Pancreas (tissue), 10 donors: ENCODE measurements around the gene CDCA4. TPM values are rescaled to one million over a fixed set of nuclear protein-coding genes. Genes with fewer than 3 reads are reported as not detected.

ENCODE experiments used
- ATAC-seq, 4 donors: fragments of 200-7000 bp; cut with Tn5 transposase; one replicate each; pipeline versions ENCODE4 v1.8.0 to v1.9.1; 2020; ENCODE audit warnings: mild to moderate bottlenecking in 4 of 4, moderate library complexity in 4 of 4
- DNase-seq, 6 donors: peaks; one replicate each; pipeline ENCODE4 v3.0.0-alpha.2; 2020
- FAIRE-seq: peaks from 2 replicates; lab custom pipeline; 2012; peaks lifted over from hg19 to GRCh38; lab: Jason Lieb, UNC
- H3K27ac ChIP-seq, 4 donors: fragments of 200-600 bp; sonication (generic); 1 replicate in 3 of 4; 2 replicates in 1 of 4; pipeline versions ENCODE4 v1.5.0 to v1.8.0; 2020
- H3K27me3 ChIP-seq, 4 donors: fragments of 200-600 bp; one replicate each; pipeline ENCODE4 v1.8.0; 2021
- H3K36me3 ChIP-seq, 3 donors: fragments of 200-600 bp; sonication (generic) in 1 of 3; one replicate each; pipeline versions ENCODE4 v1.5.0 to v1.8.0; 2020 to 2021
- H3K4me1 ChIP-seq, 3 donors: fragments of 200-600 bp; one replicate each; pipeline ENCODE4 v1.8.0; 2021
- H3K4me3 ChIP-seq, 4 donors: fragments of 200-600 bp; sonication (generic) in 2 of 4; one replicate each; pipeline versions ENCODE4 v1.5.0 to v1.8.0; 2020 to 2021
- H3K9me3 ChIP-seq, 4 donors: fragments of 200-600 bp; one replicate each; pipeline ENCODE4 v1.8.0; 2021
- CTCF ChIP-seq, 4 donors: fragments of 200-600 bp; sonication (generic) in 3 of 4; IDR thresholded peaks; one replicate each; pipeline versions ENCODE4 v1.5.0 to v1.8.0; 2021; ENCODE audit warnings: antibody characterized with exemption in 4 of 4
- WGBS, 2 donors: extraction: QIAGEN DNeasy Blood & Tissue Kit; methylation state at CpG; one replicate each; pipeline ENCODE4 v1.1.7; 2013; 5-methylcytosine and 5-hydroxymethylcytosine counted together
- intact Hi-C, 3 donors: fragments of 100-400 bp; cut with DNase I; formaldehyde crosslinking; loops; one replicate each; pipeline versions ENCODE4 v1.11.1 to v1.14.2; 2022
- polyA plus RNA-seq, 2 donors: library from polyadenylated mRNA; stranded (reverse); fragments of 200-250 nt; gene quantifications; one replicate each; pipeline ENCODE4 v1.2.3, GENCODE V29; 2013
- total RNA-seq, 6 donors: library from RNA; stranded (reverse); fragmentation: NEBNext Ultra II Directional in 4 of 6; extraction: Animal tissue kit (Norgen Biotek cat#: 25700) in 4 of 6; gene quantifications; one replicate each; pipeline versions ENCODE4 v1.2.1 to v1.2.4, GENCODE V29; 2021 to 2023
- donor health status: healthy with polysubstance abuse.
- donor health status: DM: no; HTN: no; CAD: no; lungs with moderate emphysema.
- donor health status: DM: no; HTN: no; CAD: no.
- donor health status: control.
- donor health status: control.
- donor health status: Bipolar disorder and iron deficiency.
- donor health status: DM: yes; HTN: yes; CAD: no.
- donor health status: DM: no; HTN: no; CAD: no.
- donor health status: DM: no; HTN: no; CAD: no.
- donor health status: DM: yes; HTN: yes; CAD: no.

CDCA4 gene
- total and polyA plus RNA-seq, 8 donors, result 1.2 to 3.5 (median 2.7) TPM

- DNase-seq (no peak), FAIRE-seq (no peak), ATAC-seq (no peak)
- intact Hi-C loops, result no loop called here
- H3K27me3 ChIP-seq, result no peaks in the 10 kb centered on the region
- no peak overlapping the region for H3K4me3 ChIP-seq
- no peak for TF ChIP-seq CTCF (IDR thresholded peaks at IDR 0.05)
- no peak overlapping the region for H3K27ac ChIP-seq
- 88 to 95% methylated on average over 9 to 12 of the region's 12 CpGs for WGBS, 2 donors
- H3K36me3 ChIP-seq, result no peaks in the 10 kb centered on the region
- no peaks in the 10 kb centered on the region for H3K4me1 ChIP-seq
- no peaks in the 10 kb centered on the region for H3K9me3 ChIP-seq
Observed at GRCh38 chr14:105067969-105068301, 47.1 kb upstream of the CDCA4 start.

- WGBS, 2 donors, result 76 to 83% methylated on average over 18 of the region's 18 CpGs
- H3K9me3 ChIP-seq, result no peaks in the 10 kb centered on the region
- TF ChIP-seq CTCF (IDR thresholded peaks at IDR 0.05), result no peak
- FAIRE-seq (no peak), DNase-seq (no peak), ATAC-seq (no peak)
- no peaks in the 10 kb centered on the region for H3K36me3 ChIP-seq
- intact Hi-C loops, result no loop called here
- H3K4me3 ChIP-seq, result no peak overlapping the region
- H3K27me3 ChIP-seq, result no peaks in the 10 kb centered on the region
- H3K4me1 ChIP-seq, result no peaks in the 10 kb centered on the region
- no peak overlapping the region for H3K27ac ChIP-seq
Observed at GRCh38 chr14:105067140-105067968, 46.5 kb upstream of the CDCA4 start.

GRCh38 chr14:105066240-105067071 is 45.6 kb upstream of the CDCA4 start:
- DNase-seq (peak in 2 of 6 donors; percentile 12 to 52), ATAC-seq (no peak), FAIRE-seq (no peak)
- Histone ChIP-seq H3K27me3 (no peaks in the 10 kb centered on the region), H3K4me3 (no peak overlapping the region), H3K36me3 (no peaks in the 10 kb centered on the region), H3K4me1 (no peaks in the 10 kb centered on the region), H3K27ac (no peak overlapping the region), H3K9me3 (no peaks in the 10 kb centered on the region)
- no peak for TF ChIP-seq CTCF (IDR thresholded peaks at IDR 0.05)
- WGBS, 2 donors, result 80 to 90% methylated on average over 27 to 28 of the region's 28 CpGs
- intact Hi-C loops, result no loop called here

GRCh38 chr14:105065280-105066228 is 44.7 kb upstream of the CDCA4 start, which contains the start of gene GPR132:
Gene GPR132, minus strand, starts transcription at chr14:105065430. Its CDS starts 10,010 bp downstream, at chr14:105055420.
- 73 to 79% methylated on average over 20 to 22 of the region's 22 CpGs for WGBS, 2 donors
- Histone ChIP-seq H3K9me3 (no peaks in the 10 kb centered on the region), H3K4me1 (no peaks in the 10 kb centered on the region), H3K36me3 (no peaks in the 10 kb centered on the region), H3K27ac (peak within 1 kb of the TSS in 2 of 4 donors; percentile 36 to 44), H3K4me3 (peak within 1 kb of the TSS in 1 of 4 donors; percentile 25), H3K27me3 (no peaks in the 10 kb centered on the region)
- no peak for FAIRE-seq
- ATAC-seq, result peak in 3 of 4 donors; percentile 54 to 64 (median 62)
- intact Hi-C loops, result no loop called here
- TF ChIP-seq CTCF (IDR thresholded peaks at IDR 0.05), result no peak
- peak in 2 of 6 donors; percentile 53 to 56 for DNase-seq
